ENCODE data around the gene AKR1D1.
"Not testable (repeated sequence)": the region's sequence is repeated elsewhere in the genome, so short reads cannot be mapped to it uniquely, and the experiment has no call there.

Gene AKR1D1

DNA sequence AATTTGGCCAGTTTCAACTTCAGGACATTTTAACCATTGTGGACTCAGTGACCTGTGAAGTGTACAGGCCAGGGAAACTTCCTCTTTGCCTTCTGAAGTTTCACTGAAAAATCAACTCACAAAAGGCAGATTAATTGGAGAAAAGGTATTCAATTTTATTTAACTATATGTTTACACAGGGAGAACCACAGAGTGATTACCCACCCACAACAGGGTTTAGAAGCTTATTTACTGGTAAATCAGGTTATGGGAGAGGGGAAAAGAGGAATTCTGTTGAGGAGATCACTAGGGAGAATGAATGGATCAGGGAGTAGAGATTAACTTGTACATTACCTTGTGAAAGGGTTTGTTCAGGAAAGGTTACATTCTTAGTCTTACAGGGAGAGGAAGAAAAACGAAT, 1.7 kb upstream of the AKR1D1 start:
- no peak for DNase-seq

DNA sequence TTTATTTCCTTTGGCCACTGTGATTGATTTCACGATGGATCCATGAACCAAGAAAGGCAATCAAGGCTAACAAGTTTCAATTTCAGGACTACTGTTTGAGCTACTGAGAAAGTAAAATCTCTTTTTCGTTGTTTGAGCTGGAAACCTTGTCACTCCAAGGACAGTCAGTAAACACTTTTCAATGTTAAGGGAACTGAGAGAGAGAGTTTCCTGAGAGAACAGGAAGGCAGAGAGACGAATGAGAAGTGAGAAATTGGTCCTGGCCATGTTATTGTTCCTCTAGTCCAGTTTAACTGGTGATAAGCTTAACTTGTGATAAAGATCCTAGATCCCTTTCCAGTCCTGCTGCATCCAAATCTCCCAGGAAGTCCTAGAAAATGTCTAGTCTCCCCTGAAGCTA, 909 bp upstream of the AKR1D1 start:
- DNase-seq = no peak

DNA sequence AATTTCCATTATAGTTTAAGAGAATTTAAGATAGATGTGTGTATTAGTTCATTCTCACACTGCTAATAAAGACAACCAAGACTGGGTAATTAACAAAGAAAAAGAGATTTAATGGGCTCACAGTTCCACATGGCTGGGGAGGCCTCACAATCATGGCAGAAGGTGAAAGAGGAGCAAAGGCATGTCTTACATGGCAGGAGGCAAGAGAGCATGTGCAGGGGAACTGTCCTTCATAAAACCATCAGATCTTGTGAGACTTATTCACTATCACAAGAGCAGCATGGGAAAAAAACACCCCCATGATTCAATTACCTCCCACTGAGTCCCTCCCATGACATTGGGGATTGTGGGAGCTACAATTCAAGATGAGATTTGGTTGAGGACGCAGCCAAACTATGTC, 473 bp upstream of the AKR1D1 start:
- not testable (repeated sequence) for DNase-seq

DNA sequence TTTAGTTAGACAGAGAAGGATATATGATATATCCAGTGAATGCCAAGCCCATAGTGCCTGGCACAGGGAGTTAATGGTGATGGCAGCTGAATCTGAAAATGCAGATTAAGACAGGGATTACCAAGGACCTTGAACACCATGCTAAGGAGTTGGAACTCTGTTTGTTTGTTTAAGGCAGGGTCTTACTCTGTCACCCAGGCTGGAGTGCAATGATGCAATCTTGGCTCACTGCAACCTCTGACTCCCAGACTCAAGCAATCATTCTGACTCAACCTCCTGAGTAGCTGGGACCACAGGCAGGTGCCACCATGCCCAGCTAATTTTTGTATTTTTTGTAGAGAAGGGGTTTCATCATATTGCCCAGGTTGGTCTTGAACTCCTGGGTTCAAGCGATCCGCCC, 1.6 kb downstream of the AKR1D1 start:
- no peak for DNase-seq

DNA sequence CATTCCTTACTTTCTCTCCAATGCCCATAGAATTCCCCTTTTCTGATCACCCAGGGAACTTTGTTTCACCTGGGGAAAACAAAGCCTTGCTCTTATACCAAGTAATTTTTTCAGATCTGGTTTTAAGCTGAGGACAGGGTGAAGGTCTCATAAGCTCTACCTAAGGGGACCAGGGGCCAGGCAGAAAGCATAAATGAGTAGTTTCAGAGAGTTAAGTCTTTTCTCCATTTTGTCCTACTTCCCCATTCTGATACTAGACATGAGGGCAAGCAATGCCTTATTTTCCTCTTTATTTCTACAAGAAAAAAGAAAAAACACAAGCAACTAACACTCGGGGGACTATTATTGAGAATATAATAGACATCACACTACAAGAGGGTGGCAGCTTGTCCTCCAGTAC, 2.9 kb downstream of the AKR1D1 start:
- DNase-seq = no peak

DNA sequence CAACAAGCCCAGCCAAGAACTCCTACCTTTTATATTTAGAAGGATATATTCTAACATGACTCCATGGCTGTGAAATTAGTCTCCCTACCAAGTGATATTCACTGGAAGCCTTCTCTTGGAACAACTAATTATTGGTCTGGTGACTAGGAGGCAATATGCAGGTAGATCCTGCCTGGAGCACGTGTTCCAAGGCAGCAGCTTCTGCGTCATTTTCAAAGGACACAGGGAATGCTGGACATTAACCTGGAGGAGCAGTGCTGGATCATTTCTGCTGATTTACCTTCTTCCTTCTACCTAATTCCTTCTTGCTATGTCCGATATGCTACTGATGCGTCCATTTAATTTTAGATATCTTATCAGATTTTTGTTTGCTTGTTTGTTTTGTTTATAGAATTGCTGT, 5.6 kb downstream of the AKR1D1 start:
- no peak for DNase-seq

DNA sequence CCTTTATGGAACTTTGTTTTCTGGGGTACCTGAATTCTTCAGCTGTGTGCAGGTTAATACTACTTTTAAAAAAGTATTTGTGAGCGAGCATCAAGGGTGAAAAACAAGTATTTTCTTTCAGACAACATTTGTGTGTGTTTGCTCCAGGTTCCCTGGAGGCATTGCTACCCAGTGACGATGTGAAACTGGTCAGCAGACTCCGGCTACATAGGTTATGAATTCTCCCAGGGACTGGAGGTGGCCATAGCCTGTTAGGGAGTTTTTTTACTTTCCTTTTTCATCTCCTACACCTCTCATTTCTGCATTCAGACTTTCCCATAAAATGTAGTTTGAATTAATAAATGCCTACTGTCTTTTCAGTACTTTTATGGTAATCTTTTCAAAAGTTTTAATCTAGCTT, 7.6 kb downstream of the AKR1D1 start:
- no peak for DNase-seq

DNA sequence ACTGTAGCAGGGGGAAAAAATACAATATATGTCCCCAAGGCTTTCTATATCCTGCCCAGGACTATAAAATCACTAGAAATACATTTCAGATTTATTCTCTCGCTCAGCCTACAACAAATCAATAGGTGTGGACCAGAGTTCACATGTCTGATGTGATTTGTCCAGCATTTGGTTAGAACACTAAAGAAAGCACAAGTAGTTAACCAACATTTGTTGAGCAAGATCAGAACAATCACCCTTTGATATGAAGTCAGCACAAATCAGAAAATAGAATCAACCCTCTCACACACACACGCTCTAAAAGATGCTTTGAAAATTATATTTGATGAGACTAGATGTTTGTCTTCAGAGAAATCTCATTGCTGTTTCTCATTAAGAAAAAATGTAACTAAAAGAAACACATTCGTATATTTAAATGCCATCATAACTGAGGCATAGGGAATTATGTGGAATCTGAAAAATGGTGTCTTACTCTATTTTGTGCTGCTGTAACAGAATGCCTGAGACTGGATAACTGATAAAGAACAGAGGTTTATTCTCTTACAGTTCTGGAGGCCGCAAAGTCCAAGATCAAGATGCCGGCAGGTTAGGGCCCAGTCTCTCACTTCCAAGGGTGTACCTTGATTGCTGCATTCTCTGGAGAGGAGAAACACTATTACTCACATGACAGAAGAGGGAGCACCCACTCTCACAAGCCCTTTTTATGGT, 10.5 kb downstream of the AKR1D1 start:
- DNase-seq = no peak

DNA sequence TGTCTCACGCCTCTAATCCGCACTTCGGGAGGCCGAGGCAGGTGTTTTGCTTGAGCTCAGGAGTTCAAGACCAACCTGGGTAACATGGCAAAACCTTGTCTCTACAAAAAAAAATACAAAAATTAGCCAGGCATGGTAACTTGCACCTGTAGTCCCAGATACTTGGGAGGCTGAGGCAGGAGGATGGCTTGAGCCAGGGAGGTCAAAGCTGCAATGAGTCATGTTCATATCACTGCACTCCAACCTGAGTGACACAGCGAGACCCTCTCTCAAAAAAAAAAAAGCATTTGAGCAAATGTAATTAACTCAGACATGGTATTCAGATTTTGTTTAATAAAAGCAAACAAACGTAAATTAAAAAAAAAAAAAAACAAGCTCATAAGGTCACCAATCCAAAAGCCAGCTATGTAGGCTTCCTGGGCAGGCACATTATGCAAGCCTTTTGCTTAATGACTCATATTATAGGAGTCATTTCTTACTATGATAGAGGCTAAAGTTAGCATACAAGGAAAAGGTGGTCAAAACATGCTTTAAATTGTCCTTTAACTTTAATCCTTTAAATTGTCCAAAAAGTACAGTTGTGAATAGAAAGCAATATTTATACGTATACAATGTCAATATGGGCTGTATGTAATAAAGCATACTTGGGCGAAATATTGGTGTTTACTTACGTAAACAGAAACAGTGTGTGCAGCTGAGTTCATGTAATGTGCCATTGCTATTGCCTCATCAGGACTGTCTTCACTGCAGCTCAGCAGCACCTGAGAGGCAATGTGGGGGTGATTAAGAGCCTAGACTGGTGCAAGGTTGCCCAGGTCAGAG, 13.0 kb downstream of the AKR1D1 start:
- no peak for DNase-seq

DNA sequence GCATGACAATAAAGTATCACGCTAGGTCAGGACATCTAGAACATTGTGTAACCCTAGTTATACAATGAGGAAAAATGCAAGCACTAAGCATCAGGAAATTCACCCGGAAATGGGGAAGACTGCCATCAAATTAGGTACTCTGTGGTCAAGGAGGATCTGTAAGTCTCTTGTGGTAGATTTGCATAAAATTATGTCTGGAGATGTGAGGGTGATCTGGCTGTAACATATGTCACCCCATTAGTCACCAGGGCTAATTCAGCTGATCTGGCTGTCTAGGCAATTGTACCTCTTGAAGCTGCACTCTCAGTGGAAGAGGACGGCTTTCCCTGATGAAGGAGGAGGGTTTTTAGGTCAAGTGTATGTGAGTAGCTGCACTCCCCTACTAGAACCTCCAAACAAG, 14.8 kb downstream of the AKR1D1 start:
- DNase-seq = no peak

DNA sequence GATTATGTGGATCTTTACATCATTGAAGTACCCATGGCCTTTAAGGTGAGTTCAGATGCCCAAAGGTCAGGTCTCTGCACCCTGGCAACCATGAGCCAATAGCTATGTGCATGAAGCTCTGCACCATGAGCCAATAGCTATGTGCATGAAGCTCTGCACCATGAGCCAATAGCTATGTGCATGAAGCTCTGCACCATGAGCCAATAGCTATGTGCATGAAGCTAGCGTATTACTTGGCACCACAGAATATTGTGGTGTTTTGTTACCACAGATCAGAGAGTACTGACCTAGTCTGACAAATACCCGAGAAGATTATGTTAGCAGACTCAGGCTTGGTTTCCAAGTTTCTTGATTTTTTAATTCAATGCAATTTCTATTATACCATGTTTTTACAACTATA, 15.6 kb downstream of the AKR1D1 start:
- not testable (repeated sequence) for DNase-seq

DNA sequence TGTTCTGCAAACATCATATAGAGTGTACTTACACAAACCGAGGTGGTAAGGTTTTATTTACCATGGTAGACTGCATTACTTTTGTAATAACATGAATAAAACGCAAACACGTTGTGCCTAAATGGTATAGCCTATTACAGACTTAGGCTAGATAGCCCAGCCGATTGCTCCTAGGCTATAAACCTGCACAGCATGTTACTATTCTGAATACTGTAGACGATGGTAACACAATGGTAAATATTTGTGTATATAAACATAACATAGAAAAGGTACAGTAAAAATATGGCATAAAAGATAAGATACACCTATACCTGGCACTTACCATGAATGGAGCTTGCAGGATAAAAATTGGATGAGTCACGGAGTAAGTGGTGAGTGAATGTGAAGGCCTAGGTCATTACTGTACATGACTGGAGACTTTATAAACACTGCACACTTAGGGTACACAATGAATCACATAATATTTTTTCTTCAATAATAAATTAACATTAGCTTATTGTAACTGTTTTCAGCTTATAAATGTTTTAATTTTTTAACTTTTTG, 16.3 kb downstream of the AKR1D1 start:
- no peak for DNase-seq

DNA sequence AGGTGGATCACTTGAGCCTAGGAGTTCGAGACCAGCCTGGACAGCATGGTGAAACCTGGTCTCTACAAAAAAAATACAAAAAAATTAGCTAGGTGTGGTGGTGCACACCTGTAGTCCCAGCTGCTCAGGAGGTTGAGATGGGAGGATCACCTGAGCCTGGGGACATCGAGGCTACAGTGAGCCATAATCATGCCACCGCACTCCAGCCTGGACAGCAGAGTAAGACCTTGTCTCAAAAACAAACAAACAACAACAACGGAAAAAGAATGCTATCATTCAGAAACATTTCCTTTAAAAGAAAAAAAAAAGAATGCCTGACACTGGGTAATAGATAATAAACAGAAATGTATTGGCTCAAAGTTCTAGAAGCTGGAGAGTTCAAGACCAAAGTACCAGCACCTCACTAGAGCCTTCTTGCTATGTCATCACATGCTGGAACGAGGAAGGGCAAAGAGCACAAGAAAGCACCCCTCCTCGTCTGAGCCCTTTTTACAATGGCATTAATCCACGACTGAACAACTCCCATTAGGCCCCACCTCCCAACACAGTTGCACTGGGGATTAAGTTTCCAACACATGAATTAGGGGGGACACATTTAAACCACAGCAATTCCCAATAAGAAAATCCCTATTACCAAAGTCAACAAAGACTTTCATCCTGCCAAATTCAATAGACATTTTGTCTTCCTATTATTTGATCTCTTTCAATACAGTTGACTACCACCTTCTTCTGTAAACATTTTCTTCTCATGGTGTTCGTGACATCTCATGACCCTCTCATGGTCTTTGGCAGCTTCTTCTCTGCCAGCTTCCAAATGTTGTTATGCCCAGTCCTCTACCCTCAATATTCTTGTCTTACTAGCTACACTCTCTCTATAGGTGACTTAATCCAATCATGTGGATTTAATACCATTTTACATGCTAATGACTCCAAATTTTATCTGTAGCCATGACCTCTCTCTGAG, 20.0 kb downstream of the AKR1D1 start:
- no peak for DNase-seq

DNA sequence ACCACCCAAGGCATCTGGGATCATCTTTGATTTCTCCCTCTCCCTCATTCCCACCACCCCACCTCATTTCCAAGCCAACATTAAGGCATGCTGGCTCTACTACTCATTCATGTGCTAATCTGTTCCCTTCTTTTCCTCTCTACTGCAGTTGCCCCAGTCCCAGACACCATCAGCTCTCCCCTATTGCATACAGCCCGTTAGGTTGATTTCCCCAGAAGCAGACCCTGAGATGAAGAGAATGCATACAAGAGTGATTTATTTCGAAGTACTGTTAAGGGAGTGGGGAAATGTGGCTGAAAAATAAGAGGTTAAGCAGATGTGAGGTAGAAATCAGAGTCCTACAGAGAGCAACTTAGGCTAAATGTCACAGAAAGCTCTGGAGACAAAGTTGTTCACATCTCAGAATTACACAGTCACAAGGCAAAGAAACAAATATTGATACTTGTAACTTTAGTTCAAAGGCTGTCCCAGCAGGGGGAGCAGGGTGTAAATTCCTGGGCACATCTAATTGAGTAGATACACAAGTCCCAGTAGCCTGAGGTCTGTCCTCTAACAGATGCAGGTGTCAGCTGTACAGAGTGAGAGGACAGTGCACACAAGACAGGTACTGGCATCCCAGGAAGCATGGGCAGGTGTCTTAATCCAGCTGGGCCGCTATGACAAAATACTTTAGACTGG, 20.9 kb downstream of the AKR1D1 start:
- DNase-seq = no peak

DNA sequence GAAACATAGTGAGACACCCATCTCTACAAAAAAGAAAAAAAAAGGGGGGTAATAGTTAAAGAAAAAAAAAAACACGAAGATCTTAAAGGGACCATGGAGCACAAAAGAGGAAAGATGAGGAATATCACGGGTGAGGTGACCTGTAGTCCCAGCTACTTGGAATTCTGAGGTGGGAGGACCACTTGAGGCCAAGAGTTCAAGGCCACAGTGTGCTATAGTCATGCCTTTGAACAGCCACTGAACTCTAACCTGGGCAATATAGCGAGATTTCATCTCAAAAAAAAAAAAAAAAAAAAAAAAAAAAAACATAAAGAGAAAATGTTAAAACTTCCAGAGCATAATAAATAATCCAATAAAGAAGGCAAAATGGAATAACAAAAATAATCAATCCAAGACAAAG, 23.6 kb downstream of the AKR1D1 start:
- no peak for DNase-seq

DNA sequence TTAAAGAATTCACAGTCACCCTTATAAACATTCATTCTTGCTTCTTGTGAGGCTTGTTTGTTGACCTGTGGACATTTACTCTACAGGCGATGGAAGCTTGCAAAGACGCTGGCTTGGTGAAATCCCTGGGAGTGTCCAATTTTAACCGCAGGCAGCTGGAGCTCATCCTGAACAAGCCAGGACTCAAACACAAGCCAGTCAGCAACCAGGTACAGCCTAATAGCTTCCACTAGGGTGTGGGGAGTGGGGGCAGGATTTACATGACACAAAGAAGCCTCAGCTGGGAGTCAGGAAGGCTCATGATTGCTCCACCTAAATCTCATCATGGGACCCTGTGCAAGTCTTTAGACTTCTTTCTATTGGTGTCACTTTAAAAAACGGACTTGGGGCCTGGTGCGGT, 29.0 kb downstream of the AKR1D1 start:
- DNase-seq = no peak

DNA sequence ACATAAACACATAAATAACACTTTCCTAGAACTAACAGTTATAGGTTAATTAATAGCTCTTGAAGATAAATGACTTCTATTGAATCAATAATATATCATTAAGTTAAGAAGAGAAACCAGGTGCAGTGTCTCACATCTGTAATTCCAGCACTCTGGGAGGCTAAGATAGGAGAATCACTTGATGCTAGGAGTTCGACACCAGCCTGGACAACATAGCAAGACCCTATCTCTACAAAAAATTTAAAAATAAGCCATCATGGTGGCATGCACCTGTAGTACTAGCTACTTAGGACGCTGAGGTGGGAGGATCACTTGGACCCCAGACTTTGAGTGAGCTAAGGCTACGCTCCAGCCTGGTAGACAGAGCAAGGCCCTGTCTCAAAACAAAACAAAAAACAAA, 38.8 kb downstream of the AKR1D1 start:
- DNase-seq = no peak

DNA sequence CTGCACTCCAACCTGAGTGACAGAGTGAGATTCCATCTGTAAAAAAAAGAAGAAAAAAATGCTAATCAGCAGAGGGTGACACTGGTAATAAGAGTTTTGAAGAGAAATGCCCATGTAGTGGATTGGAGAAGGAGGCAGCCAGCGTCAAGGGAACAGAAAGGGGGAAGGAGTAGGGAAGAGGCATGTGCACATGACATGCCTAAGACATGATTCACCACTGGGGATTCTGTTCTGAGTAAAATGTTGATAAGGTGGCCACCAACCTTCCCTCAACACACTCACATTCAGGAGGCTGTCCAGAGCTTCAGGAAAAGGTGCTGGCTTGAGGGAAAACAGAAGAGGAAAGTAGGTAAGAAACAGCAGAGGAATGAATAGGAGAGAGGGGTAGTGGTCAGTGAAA, 39.9 kb downstream of the AKR1D1 start:
- no peak for DNase-seq

DNA sequence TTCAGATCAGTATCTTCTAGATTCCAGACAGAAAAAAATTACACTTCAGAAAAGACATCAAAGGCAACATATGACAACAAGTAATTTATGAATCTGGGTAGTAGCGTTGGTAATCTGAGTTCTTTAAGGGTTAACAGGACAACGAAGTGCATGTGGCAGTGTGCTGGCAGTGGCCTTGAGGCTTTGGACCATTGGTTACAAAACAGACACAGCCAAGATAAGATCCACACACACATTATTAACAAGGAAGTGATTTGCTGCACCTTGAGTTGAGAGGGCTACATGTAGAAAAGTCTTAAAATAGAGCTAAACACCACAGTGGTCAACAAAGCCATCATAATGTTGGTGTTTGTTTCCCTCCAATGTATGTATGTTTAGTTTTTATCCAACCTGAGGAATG, 40.6 kb downstream of the AKR1D1 start:
- DNase-seq = no peak

DNA sequence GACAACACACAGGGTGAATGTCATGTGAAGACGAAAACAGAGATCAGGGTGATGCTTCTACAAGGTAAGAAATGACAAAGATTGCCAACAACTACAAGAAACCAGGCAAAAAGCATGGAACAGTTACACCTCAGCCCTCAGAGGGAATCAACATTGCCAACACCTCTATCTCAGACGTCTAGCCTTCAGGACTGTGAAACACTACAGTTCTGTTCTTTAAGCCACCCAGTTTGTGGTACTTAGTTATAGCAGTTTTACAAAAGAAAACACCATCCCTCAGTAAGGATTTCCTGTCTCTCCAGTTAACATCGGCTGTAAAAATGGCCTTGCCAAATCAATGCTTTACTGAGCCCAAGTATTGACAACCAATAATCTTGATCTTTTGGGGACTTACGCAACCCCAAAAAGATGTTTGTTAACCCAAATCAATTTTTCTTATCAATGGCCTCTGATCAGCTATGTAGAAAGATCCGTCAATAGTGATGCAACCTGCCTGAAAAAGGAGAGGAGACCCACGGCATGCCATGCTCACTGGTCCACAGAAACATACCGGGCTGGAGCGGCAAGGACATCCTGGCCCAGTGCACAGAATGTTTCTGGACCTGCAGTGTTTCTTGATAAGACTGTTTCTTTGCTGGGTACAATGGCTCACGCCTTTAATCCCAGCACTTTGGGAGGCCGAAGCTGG, 44.0 kb downstream of the AKR1D1 start:
- no peak for DNase-seq

DNA sequence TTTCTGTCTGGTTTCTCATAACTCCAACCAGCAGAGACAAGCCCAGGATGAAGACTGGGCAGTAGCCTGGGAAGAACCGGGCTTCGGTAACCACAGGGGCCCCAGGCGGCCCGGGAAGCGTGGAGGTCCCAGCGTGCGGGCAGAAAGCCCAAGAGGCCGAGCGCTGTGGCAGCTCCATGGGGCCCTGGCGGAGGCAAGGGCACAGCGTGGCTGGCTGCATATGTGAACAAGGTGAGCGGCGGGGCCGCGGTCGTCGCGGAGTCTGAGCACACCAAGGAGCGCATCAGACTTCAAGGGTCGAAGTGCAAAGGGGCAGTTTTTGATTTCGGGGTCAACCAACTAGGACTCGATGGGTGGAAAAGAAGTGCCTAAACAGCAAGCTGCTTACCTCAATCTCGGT, 45.9 kb downstream of the AKR1D1 start:
- DNase-seq = no peak

DNA sequence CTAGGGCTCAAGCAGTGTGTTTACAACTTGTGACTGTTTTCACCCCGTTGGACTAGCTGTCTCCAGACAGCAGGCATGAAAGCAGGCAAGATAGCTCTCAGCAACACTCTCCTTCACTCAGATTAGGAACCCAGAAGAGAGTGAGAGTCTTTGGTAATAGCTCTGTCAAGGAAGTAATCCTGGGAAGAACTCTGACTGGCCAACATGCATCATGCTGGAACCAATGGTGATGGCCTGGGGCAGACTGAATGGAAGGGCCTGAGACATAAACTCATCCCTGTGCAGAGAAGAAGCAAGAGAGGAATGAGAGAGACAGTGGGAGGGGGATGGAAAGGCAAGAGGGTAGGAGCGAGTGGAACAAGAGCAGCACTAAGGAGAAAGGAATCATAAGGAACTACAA, 48.9 kb downstream of the AKR1D1 start:
- DNase-seq = no peak

All from T-helper 9 cell (primary cell).